Measurements from ENCODE around the gene MAPK8. TPM values are rescaled to one million over a fixed set of nuclear protein-coding genes. Genes with fewer than 3 reads are reported as not detected.

Gene MAPK8
- total and polyA plus RNA-seq, 9 of the 15 experiments (the other 6 are each of a cell fraction or from before 2014, with no cell fraction given) = 6.4 to 159 (median 71.0) TPM

DNA sequence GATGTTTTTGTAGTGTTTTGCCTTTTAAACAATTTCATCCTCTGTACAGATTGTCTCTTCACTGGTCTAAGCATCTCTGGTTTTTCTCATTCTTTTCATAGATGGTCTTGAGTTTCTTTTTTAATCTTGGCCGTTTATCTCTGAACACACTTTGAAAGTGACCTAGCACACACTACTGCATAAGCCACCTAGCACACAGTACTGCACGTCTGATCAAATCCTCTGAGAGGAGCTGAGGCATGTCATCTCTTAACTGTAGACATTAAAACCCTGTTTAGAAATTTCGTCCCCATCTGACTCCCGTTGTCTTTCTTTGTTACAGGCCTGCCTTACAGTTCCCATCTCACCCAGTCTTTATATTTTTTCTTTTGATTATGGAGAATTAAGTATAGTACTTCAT lies 100.2 kb downstream of the MAPK8 start (continued):
- TF ChIP-seq, protein P1, sequence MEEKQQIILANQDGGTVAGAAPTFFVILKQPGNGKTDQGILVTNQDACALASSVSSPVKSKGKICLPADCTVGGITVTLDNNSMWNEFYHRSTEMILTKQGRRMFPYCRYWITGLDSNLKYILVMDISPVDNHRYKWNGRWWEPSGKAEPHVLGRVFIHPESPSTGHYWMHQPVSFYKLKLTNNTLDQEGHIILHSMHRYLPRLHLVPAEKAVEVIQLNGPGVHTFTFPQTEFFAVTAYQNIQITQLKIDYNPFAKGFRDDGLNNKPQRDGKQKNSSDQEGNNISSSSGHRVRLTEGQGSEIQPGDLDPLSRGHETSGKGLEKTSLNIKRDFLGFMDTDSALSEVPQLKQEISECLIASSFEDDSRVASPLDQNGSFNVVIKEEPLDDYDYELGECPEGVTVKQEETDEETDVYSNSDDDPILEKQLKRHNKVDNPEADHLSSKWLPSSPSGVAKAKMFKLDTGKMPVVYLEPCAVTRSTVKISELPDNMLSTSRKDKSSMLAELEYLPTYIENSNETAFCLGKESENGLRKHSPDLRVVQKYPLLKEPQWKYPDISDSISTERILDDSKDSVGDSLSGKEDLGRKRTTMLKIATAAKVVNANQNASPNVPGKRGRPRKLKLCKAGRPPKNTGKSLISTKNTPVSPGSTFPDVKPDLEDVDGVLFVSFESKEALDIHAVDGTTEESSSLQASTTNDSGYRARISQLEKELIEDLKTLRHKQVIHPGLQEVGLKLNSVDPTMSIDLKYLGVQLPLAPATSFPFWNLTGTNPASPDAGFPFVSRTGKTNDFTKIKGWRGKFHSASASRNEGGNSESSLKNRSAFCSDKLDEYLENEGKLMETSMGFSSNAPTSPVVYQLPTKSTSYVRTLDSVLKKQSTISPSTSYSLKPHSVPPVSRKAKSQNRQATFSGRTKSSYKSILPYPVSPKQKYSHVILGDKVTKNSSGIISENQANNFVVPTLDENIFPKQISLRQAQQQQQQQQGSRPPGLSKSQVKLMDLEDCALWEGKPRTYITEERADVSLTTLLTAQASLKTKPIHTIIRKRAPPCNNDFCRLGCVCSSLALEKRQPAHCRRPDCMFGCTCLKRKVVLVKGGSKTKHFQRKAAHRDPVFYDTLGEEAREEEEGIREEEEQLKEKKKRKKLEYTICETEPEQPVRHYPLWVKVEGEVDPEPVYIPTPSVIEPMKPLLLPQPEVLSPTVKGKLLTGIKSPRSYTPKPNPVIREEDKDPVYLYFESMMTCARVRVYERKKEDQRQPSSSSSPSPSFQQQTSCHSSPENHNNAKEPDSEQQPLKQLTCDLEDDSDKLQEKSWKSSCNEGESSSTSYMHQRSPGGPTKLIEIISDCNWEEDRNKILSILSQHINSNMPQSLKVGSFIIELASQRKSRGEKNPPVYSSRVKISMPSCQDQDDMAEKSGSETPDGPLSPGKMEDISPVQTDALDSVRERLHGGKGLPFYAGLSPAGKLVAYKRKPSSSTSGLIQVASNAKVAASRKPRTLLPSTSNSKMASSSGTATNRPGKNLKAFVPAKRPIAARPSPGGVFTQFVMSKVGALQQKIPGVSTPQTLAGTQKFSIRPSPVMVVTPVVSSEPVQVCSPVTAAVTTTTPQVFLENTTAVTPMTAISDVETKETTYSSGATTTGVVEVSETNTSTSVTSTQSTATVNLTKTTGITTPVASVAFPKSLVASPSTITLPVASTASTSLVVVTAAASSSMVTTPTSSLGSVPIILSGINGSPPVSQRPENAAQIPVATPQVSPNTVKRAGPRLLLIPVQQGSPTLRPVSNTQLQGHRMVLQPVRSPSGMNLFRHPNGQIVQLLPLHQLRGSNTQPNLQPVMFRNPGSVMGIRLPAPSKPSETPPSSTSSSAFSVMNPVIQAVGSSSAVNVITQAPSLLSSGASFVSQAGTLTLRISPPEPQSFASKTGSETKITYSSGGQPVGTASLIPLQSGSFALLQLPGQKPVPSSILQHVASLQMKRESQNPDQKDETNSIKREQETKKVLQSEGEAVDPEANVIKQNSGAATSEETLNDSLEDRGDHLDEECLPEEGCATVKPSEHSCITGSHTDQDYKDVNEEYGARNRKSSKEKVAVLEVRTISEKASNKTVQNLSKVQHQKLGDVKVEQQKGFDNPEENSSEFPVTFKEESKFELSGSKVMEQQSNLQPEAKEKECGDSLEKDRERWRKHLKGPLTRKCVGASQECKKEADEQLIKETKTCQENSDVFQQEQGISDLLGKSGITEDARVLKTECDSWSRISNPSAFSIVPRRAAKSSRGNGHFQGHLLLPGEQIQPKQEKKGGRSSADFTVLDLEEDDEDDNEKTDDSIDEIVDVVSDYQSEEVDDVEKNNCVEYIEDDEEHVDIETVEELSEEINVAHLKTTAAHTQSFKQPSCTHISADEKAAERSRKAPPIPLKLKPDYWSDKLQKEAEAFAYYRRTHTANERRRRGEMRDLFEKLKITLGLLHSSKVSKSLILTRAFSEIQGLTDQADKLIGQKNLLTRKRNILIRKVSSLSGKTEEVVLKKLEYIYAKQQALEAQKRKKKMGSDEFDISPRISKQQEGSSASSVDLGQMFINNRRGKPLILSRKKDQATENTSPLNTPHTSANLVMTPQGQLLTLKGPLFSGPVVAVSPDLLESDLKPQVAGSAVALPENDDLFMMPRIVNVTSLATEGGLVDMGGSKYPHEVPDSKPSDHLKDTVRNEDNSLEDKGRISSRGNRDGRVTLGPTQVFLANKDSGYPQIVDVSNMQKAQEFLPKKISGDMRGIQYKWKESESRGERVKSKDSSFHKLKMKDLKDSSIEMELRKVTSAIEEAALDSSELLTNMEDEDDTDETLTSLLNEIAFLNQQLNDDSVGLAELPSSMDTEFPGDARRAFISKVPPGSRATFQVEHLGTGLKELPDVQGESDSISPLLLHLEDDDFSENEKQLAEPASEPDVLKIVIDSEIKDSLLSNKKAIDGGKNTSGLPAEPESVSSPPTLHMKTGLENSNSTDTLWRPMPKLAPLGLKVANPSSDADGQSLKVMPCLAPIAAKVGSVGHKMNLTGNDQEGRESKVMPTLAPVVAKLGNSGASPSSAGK (IDR thresholded peaks at IDR 0.05) = no peak
- TF ChIP-seq, protein P2, sequence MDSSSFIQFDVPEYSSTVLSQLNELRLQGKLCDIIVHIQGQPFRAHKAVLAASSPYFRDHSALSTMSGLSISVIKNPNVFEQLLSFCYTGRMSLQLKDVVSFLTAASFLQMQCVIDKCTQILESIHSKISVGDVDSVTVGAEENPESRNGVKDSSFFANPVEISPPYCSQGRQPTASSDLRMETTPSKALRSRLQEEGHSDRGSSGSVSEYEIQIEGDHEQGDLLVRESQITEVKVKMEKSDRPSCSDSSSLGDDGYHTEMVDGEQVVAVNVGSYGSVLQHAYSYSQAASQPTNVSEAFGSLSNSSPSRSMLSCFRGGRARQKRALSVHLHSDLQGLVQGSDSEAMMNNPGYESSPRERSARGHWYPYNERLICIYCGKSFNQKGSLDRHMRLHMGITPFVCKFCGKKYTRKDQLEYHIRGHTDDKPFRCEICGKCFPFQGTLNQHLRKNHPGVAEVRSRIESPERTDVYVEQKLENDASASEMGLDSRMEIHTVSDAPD (CRISPR knock-in tag; IDR thresholded peaks at IDR 0.05) = no peak
- no peak for TF ChIP-seq GATAD2A (IDR thresholded peaks at IDR 0.05)
- no peak for TF ChIP-seq TAF9B (IDR thresholded peaks at IDR 0.05; ENCODE audit: partially characterized antibody)

All from K562 (cell line).